SK-MEL-5 (cell line): ENCODE data around the gene ABITRAM. TPM values are rescaled to one million over a fixed set of nuclear protein-coding genes. Genes with fewer than 3 reads are reported as not detected.
"Not testable (repeated sequence)": the region's sequence is repeated elsewhere in the genome, so short reads cannot be mapped to it uniquely, and the experiment has no call there.

Experiments used
- DNase-seq: peaks from one replicate; pipeline ENCODE4 v3.0.0-alpha.2; 2016; ENCODE audit warnings: low read depth, low spot score
- in situ Hi-C: cut with HindIII; loops from 2 replicates; pipeline ENCODE4 v1.10.0; 2016; ENCODE audit warnings: low sequenced_read_pairs, high pct_unique_total_duplicates, low pct_unique_long_range_greater_than_20kb
- polyA plus RNA-seq, 2 experiments: library from polyadenylated mRNA; depleted of rRNA; stranded (reverse); fragments of >200 nt; gene quantifications; 2 replicates each; pipeline ENCODE4 v1.2.3, GENCODE V29; 2015
- total RNA-seq: library from RNA; depleted of rRNA; stranded (reverse); fragments of >200 nt; shearing (Covaris generic); gene quantifications from 2 replicates; pipeline ENCODE4 v1.2.3, GENCODE V29; 2014; rRNA removed

ABITRAM gene, protein sequence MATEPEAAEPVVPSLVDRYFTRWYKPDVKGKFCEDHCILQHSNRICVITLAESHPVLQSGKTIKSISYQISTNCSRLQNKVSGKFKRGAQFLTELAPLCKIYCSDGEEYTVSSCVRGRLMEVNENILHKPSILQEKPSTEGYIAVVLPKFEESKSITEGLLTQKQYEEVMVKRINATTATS
- total RNA-seq, result 11.8 and 14.1 TPM in 2 replicates
- 19.7 and 24.4 TPM in 2 replicates for polyA plus RNA-seq (2015; cell fraction: cytosol; rRNA removed)
- polyA plus RNA-seq (2015; cell fraction: nucleus; rRNA removed), result 39.7 and 51.4 TPM in 2 replicates

DNA sequence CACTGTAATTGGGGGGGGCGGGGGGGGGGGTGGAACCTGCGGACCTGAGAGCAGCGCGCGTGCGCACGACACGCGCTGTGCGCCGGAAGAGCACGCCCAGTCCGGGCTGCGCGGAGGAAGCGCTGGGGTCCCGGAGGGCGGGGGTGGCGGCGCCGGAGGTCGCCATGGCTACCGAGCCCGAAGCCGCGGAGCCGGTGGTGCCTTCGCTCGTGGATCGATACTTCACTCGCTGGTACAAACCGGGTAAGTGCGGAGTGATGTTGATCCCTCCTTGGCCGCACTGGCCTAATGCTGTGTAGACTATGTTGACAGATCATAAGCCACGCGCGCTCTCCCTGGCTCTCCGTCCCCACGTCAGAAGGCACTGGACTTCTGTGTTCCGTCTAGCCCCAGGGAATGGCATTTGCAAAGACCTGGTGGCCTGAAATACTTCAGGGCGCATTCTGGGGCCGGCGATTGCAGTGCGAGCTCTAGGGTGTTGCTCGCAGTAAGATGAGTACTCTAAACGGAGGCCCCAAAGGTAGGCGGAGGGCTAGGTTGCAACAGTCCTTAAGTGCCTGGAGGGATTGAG, at the start of gene ABITRAM:
TSS of gene ABITRAM (plus strand) at position 78 of the 571 bp plus-strand sequence. CDS start at position 165, 87 bp downstream.
- in situ Hi-C loops, result no loop called here
- peak; percentile 81 for DNase-seq

DNA sequence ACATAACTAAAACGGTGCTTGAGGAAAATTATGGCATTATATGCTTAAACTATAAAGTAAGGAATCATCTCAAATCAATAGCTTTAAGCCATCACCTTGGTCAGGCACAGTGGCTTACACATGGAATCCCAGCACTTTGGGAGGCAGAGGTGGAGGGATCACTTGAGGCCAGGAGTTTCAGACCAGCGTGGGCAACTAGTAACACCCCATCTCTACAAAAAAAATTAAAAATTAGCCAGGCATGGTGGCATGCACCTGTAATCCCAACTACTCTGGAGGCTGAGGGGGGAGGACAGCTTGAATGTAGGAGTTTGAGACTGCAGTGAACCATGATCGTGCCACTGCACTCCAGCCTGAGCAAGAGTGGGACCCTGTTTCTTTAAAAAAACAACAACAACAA, 49.5 kb upstream of the ABITRAM start:
- in situ Hi-C loops, result no loop called here
- no peak for DNase-seq

DNA sequence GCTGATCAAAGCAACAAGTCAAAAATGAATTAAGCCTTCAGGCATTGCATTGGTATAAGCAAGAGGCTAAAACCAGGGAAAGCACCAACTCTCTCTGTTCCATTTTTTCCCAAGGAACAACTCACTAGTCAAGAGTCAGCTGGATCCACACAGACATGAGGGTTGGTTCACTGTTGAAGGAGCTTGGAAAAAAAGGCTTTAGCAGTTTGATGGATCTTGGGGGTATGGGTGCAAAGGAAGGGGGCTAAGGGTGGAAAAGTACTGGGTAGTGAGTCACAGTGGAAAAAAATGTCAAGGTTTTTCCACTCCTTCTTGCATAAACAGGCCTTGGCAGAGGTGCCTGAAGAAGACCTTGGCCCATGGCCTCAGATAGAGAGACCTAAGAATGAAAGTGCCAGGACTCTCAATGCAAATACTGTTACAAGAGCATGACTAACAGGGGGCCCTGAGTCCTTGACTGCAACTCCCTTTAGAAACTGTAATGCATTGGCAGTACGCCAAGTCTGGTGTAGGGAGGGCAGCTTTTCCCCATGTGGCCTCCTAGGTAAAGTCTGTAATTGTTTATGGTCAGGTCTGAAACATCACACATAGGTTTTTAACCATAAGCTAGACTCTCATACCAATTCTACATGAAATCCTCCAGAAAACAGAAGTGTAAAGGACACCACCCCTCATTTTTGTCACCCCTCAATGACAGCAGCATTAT, 48.4 kb upstream of the ABITRAM start:
- DNase-seq, result peak; percentile 49
- in situ Hi-C loops, result no loop called here

DNA sequence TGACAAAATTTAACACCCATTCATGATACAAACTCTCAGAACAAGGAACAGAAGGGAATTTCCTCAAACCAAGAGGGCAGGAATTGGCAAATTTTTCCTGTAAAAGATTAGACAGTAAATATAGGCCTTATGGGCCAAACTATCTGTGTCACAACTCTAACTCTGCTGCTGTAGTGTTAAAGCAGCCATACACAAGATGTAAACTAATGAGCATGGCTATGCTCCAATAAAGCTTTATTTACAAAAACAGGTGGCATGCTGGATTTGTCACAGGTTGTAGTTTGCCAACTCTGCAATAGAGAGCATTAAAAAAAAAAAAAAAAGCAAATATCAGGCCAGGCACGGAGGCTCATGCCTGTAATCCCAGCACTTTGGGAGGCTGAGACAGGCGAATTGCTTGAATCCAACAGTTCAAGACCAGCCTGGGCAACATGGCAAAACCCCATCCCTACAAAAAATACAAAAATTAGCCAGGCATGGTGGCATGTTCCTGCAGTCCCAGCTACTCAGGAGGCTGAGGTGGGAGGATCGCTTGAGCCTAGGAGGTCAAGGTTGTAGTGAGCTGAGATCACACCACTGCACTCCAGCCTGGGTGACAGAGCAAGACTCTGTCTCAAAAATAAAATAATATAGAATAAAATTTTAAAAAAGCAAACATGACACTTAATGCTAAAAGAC, 47.5 kb upstream of the ABITRAM start:
- DNase-seq, in situ Hi-C loops: not testable (repeated sequence)

DNA sequence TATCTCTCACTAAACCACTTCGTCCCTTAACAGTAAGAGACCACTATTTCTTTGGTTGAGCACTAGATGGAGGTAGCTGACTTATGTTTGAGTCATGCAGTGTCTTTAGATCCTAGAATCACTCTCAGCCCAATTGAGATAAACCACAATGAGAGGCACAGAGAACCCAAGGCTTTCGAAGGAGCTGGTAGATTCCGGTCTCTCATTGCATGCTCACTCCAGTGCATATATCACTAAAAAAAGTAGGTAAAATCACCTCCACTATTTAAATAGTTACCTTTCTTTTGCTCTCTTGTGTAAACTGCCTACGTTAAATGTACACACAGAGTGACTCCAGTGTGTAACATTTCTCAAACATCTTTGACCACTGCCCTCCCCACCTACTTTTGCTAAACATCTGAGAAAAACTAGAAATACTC, 44.5 kb upstream of the ABITRAM start:
- in situ Hi-C loops, result no loop called here
- DNase-seq, result peak; percentile 46

DNA sequence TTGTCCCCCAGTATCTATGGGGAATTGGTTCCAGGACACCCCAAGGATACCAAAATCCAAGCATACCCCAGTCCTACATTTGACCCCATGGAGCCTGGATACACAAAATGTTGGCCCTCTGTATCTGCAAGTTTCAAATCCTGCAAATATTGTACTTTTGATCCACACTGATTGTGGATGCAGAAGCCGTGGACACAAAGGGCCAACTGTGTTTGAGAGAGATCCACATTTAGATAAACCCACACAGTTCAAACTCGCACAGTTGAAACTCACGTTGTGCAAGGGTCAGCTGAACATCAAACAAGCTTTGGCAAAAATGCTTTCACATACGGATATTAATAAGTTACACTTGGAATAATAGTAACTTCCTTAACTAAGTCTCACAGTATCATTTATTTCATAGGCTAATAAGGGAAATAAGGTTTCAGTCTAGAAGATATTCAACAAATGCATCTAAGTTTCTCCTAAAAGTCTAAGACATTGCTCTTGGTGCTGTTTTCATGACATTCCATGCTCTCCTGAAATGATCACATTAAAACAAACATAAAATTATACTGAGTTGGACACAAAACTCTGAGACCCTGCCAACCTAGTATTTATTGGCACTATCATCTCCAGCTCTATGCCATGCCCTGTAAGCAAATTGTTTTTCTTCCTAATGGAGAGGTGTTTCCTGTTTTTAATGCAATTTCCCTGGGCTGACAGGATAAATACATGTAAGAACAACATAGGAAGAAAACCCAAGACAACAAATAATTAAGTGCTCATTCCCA, 39.8 kb upstream of the ABITRAM start:
- in situ Hi-C loops, result no loop called here

DNA sequence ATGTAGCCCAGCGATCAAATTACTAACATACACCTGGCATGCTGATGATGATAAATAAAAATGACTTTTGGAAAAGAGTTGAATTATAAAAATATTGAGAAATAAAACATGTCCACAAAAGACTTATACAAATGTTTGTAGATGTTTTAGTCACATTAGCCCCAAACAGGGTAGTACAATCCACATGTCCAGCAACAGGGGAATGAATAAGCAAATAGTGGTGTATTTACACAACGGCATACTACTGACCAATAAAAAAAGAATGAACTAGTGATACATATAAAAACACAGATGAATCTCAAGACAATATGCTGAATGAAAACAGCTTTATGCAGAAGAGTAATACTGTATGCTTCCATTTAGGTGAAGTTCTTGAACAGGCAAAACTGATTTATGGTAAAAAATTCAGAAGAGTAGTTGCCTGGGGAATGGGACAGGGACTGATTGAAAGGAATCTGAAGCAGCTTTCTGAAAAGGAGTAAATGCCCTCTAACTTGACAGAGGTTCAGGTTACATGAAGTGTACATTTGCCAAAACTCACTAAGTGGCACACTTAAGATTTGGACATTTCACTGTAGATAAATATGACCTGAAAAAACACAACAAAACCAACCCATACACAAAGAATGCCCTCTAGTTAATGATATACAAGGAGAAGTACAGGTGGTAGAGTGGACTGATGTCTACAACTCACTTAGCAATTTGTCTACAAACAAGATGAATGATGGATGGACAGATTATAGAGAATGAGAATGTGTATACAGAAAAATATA, 36.7 kb upstream of the ABITRAM start:
- in situ Hi-C loops, result no loop called here
- DNase-seq, result no peak

More for the DNA sequence above, 39.8 kb upstream of the ABITRAM start:
- no peak for DNase-seq

DNA sequence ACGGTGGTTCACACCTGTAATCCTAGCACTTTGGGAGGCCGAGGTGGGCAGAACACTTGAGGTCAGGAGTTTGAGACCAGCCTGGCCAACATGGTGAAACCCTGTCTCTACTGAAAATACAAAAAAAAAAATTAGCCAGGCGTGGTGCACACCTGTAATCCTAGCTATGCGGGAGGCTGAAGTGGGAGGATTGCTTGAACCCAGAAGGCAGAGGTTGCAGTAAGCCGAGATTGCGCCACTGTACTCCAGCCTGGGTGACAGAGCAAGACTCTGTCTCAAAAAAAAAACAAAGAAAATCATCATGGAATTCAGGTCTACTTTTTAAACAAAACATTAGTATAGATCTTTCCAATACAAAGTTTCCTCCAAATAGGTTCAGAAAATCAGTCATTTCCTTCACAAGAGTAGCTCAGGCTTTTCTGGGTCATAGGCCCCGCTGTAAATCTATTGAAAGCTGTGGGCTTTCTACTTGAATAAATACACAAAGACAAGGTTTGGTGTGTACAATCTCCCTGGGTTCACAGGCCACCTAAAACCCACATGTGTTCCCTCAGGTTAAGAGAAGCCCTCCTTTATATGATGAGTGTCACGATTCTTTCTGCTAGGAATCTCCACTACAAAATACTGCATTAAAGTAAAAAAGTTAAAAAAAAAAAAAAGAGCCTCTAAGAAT, 35.0 kb upstream of the ABITRAM start:
- DNase-seq, in situ Hi-C loops: not testable (repeated sequence)

DNA sequence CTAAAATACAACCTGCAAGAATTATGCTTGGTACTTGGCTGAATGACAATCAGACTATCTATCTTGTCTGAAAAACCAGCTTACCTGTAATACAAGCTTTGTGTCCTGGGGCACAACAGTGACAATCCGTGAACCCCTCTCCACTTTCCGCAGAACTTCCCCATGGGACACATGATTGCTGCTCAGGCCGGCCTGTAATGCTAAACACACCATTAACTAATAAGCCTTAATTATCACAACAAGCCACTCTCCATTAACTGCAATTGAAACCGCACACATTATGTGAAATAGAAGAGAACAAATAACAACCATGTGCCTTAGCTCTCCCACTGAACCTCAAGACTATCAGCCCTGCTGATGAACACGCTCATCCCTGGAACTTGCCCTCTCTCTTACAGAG, 34.0 kb upstream of the ABITRAM start:
- no peak for DNase-seq

DNA sequence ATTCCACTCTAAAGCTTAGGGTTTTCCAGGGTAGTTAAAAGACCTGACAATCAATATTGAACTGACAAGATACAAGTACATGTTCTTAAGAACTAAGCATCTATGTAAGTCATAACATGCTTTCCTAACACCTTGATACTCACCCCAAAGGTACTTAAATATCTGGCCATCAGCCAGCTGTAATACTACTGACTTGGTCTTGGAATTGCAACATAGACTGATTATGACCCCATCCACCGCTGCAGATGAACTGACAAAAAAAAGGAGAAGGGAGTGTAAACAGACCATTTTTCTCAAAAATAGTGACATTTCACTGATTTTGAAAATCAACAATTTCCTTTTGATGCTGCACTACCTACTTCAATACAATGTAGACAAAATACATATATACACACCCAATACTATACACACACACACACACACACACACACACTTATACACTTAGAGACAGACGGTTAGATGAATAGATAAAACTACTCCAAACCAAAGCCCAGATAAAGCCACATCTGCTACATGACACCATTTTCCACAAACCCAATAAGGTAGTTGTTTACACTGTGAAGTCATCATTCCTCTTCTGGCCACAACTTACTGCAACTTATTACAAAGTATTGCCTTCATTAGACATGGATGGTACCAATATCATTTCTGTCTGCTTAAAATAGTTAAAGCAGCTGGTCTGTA, 30.6 kb upstream of the ABITRAM start:
- in situ Hi-C loops, result no loop called here
- no peak for DNase-seq

More for the DNA sequence above, 34.0 kb upstream of the ABITRAM start:
- in situ Hi-C loops, result no loop called here

DNA sequence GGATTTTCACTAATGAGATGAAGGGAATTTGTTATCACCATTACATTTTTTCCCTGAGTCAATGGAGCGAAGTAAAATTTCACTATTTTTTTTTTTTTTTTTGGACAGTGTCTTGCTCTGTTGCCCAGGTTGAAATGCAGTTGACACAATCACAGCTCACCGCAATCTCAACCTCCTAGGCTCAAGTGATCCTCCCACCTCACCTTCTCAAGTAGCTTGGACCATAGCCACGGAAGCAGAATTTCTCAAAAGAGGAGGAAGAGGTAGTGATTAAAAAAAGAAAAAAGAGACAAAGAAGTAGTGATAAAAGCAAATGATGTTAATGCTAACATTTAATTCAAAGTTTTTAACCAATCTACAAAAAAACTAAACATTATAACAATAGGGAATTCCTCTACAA, 30.0 kb upstream of the ABITRAM start:
- in situ Hi-C loops, result no loop called here
- no peak for DNase-seq

DNA sequence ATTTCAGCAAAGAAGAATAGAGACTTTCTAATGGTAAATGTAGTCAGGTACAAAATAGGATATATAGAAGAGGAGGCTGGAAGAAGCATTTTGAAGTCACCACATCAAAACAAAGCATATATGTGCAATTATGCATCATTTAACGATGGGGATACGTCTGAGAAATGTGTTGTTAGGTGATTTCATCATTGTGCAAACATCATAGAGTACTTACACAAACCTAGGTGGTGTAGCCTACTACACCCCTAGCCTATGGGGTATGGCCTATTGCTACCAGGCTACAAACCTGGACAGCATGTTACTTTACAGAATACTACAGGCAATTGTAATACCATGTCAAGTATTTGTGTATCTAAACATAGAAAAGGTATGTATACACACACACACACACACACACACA, 28.7 kb upstream of the ABITRAM start:
- no peak for DNase-seq
- in situ Hi-C loops, result no loop called here

DNA sequence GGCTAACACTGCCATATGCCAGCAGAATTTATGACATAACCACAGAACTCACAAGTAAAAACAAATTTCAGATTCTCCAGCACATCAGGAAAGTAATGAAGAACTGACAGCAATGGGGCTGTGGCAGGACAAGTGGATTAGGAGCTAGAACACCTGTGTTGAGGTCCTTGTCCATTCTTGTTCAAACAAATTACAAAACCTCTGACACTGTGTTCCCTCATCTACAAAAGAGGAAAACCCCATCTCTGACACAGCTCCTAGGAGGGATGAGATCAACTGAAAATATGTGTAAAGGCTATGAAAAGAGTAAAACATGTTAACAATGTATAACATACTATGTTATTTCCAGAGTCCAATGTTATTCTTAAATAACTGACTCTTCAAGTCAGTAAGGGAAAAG, 23.8 kb upstream of the ABITRAM start:
- DNase-seq, result no peak
- in situ Hi-C loops, result no loop called here

DNA sequence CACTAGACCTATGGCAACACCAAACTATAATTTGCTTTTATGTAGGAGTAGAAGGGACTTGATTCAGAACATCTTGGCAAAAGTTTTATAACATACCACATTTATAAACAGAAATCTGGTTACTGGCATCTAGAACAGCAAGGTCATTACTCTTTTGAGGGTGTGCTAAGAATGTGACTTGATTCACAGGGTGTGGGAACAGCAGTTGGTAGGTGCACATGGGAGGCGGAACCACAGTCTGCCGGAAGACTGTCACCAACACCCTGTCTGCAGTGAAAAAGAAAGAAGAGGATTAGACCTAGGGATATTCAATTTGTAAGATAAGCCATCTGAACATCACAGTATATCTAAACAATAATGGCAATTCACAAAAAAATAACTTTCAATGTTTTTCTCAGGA, 23.3 kb upstream of the ABITRAM start:
- in situ Hi-C loops, result no loop called here
- DNase-seq, result no peak

DNA sequence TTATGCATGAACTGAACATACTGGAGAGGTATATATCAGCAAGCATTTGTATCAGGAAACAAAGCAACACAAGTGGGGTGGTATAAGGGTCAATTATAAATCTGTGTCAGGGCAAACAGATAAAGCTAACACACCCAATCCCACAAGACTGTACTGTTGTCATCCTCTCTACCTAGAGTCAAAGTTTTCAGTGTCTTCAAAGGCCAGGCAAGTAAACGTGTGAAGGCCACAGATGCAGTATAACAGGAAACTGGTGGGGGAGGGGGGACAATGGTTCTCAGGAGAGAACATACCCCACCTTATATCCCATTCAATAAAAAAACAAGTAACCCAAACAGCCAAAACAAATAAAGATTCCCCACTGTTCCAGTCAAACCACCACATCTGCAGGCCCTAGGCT, 22.4 kb upstream of the ABITRAM start:
- DNase-seq, result no peak
- in situ Hi-C loops, result no loop called here

DNA sequence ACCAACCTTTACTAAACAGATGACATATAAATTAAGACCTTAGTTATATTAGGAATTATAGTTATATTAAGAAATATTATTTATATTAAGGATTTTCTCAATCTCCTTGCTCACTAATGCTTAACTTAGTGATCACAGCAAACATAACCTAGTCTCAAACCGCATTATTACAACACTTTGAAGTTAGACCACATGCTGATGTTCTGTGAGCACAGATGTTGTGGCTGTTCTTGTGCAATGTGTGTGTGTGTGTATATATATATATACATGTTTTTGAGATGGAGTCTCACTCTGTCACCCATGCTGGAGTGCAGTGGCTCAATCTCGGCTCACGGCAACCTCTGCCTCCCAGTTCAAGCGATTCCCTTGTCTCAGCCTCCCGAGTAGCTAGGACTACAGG, 20.8 kb upstream of the ABITRAM start:
- no peak for DNase-seq
- in situ Hi-C loops, result no loop called here
